Peyer's patch (tissue), 4 donors: ENCODE results near the gene CHAMP1. TPM values are rescaled to one million over a fixed set of nuclear protein-coding genes. Genes with fewer than 3 reads are reported as not detected.
"Not testable (repeated sequence)": the region's sequence is repeated elsewhere in the genome, so short reads cannot be mapped to it uniquely, and the experiment has no call there.

ENCODE experiments used
- DNase-seq, 3 donors: peaks; one replicate each; pipeline ENCODE4 v3.0.0-alpha.2; 2017 to 2019
- H3K27ac ChIP-seq, 4 donors: fragments of 200-600 bp; sonication (generic); one replicate each; pipeline ENCODE4 v1.5.1; 2016 to 2019
- H3K27me3 ChIP-seq, 2 donors: fragments of 200-600 bp; sonication (generic); one replicate each; pipeline ENCODE4 v1.5.1; 2019
- H3K36me3 ChIP-seq, 3 donors: fragments of 200-600 bp; sonication (generic); one replicate each; pipeline ENCODE4 v1.5.1; 2016 to 2019
- H3K4me1 ChIP-seq, 4 donors: fragments of 200-600 bp; sonication (generic); one replicate each; pipeline ENCODE4 v1.5.1; 2016 to 2019
- H3K4me3 ChIP-seq, 4 donors: fragments of 200-600 bp; sonication (generic); 1 replicate in 3 of 4; 2 replicates in 1 of 4; pipeline ENCODE4 v1.5.1; 2016 to 2019; ENCODE audit warnings: mild to moderate bottlenecking in 1 of 4
- H3K9me3 ChIP-seq, 4 donors: fragments of 200-600 bp; sonication (generic); one replicate each; pipeline ENCODE4 v1.5.1; 2016 to 2019; ENCODE audit warnings: mild to moderate bottlenecking in 1 of 4
- CTCF ChIP-seq, 6 experiments: fragments of 450-650 bp in 4 of 6; fragments of 200-600 bp in 2 of 6; sonication (generic) in 1 of 6; IDR thresholded peaks; one replicate each; pipeline ENCODE4 v1.5.1; 2017 to 2019; ENCODE audit warnings: antibody characterized with exemption in 6 of 6, mild to moderate bottlenecking in 3 of 6, moderate library complexity in 1 of 6
- POLR2A ChIP-seq, 2 donors: fragments of 450-650 bp; IDR thresholded peaks; one replicate each; pipeline ENCODE4 v1.5.1; 2017; ENCODE audit warnings: antibody characterized with exemption in 2 of 2, mild to moderate bottlenecking in 2 of 2, moderate library complexity in 2 of 2
- total RNA-seq, 4 donors: library from RNA; depleted of rRNA; stranded (reverse); fragments of >200 nt; gene quantifications; one replicate each; pipeline ENCODE4 v1.1.0, GENCODE V29; 2016

Gene CHAMP1
- total RNA-seq, 4 donors from 2014 or later = 8.5 to 19.6 (median 15.5) TPM

GRCh38 chr13:114328034-114328433 lies 13.7 kb downstream of the CHAMP1 start:
- Histone ChIP-seq H3K4me1 (no peaks in the 10 kb centered on the region), H3K27me3 (no peaks in the 10 kb centered on the region), H3K27ac (peak overlapping the region in 2 of 4 donors; percentile 30 to 72), H3K36me3 (peaks cover 0 to 29% (median 0%) of the 10 kb centered on the region in 3 donors), H3K4me3 (no peak overlapping the region), H3K9me3 (no peaks in the 10 kb centered on the region)
- TF ChIP-seq POLR2A (IDR thresholded peaks at IDR 0.05) (peak in 1 of 2 donors; percentile 18), CTCF (IDR thresholded peaks at IDR 0.05) (no peak)
- DNase-seq = no peak

GRCh38 chr13:114328595-114328994 lies 14.3 kb downstream of the CHAMP1 start:
- Histone ChIP-seq H3K27ac (peak overlapping the region in 2 of 4 donors; percentile 30 to 72), H3K36me3 (peaks cover 0 to 24% (median 0%) of the 10 kb centered on the region in 3 donors), H3K4me1 (no peaks in the 10 kb centered on the region), H3K27me3 (no peaks in the 10 kb centered on the region), H3K9me3 (no peaks in the 10 kb centered on the region), H3K4me3 (no peak overlapping the region)
- DNase-seq = no peak
- TF ChIP-seq POLR2A (IDR thresholded peaks at IDR 0.05) (no peak), CTCF (IDR thresholded peaks at IDR 0.05) (no peak)

- Histone ChIP-seq H3K9me3 (no peaks in the 10 kb centered on the region), H3K4me1 (peaks cover 0 to 9% (median 0%) of the 10 kb centered on the region in 4 donors), H3K27me3 (no peaks in the 10 kb centered on the region), H3K4me3 (no peak overlapping the region), H3K36me3 (peaks cover 0 to 9% (median 0%) of the 10 kb centered on the region in 3 donors), H3K27ac (no peak overlapping the region)
- DNase-seq = no peak
- TF ChIP-seq CTCF (IDR thresholded peaks at IDR 0.05) (no peak), POLR2A (IDR thresholded peaks at IDR 0.05) (no peak)
Observed at GRCh38 chr13:114330086-114330485, 15.8 kb downstream of the CHAMP1 start.

- not testable (repeated sequence) for H3K4me3 ChIP-seq, H3K4me1 ChIP-seq, H3K9me3 ChIP-seq, H3K36me3 ChIP-seq, DNase-seq, H3K27me3 ChIP-seq, H3K27ac ChIP-seq
Observed at GRCh38 chr13:114333881-114334280, 19.6 kb downstream of the CHAMP1 start.

GRCh38 chr13:114334305-114335053 lies 20.2 kb downstream of the CHAMP1 start:
- no peak overlapping the region for H3K27ac ChIP-seq

GRCh38 chr13:114336457-114336856 lies 22.2 kb downstream of the CHAMP1 start:
- H3K4me1 ChIP-seq, H3K4me3 ChIP-seq, H3K36me3 ChIP-seq, H3K27ac ChIP-seq, DNase-seq, H3K9me3 ChIP-seq, H3K27me3 ChIP-seq: not testable (repeated sequence)

More at GRCh38 chr13:114334305-114335053, 20.2 kb downstream of the CHAMP1 start:
- no peaks in the 10 kb centered on the region for H3K9me3 ChIP-seq
- no peaks in the 10 kb centered on the region for H3K36me3 ChIP-seq
- H3K4me3 ChIP-seq = no peak overlapping the region
- peaks cover 0 to 9% (median 0%) of the 10 kb centered on the region in 4 donors for H3K4me1 ChIP-seq
- DNase-seq = no peak
- TF ChIP-seq POLR2A (IDR thresholded peaks at IDR 0.05) = no peak
- TF ChIP-seq CTCF (IDR thresholded peaks at IDR 0.05) = no peak
- no peaks in the 10 kb centered on the region for H3K27me3 ChIP-seq
